Lower lobe of right lung (tissue), 2 donors: ENCODE results near the gene TMEM150C. TPM values are rescaled to one million over a fixed set of nuclear protein-coding genes. Genes with fewer than 3 reads are reported as not detected.
"Not testable (repeated sequence)": the region's sequence is repeated elsewhere in the genome, so short reads cannot be mapped to it uniquely, and the experiment has no call there.

Experiments
- ATAC-seq, 2 donors: fragments of 200-7000 bp; cut with Tn5 transposase; one replicate each; pipeline ENCODE4 v1.9.1; 2020 to 2022; ENCODE audit warnings: mild to moderate bottlenecking in 2 of 2, moderate library complexity in 2 of 2
- DNase-seq: peaks from one replicate; pipeline ENCODE4 v3.0.0-alpha.2; 2020
- H3K27ac ChIP-seq: fragments of 200-600 bp; one replicate; pipeline ENCODE4 v1.8.0; 2022
- H3K27me3 ChIP-seq: fragments of 200-600 bp; one replicate; pipeline ENCODE4 v1.8.0; 2022; ENCODE audit warnings: low read depth
- H3K36me3 ChIP-seq: fragments of 200-600 bp; one replicate; pipeline ENCODE4 v1.8.0; 2022; ENCODE audit warnings: mild to moderate bottlenecking
- H3K4me1 ChIP-seq: fragments of 200-600 bp; one replicate; pipeline ENCODE4 v1.8.0; 2022
- H3K4me3 ChIP-seq: fragments of 200-600 bp; one replicate; pipeline ENCODE4 v1.8.0; 2022; ENCODE audit warnings: mild to moderate bottlenecking
- H3K9me3 ChIP-seq: fragments of 200-600 bp; one replicate; pipeline ENCODE4 v1.8.0; 2022
- CTCF ChIP-seq: fragments of 200-600 bp; IDR thresholded peaks from one replicate; pipeline ENCODE4 v1.8.0; 2022; ENCODE audit warnings: antibody characterized with exemption, mild to moderate bottlenecking
- intact Hi-C: fragments of 100-400 bp; cut with DNase I; formaldehyde crosslinking; loops from one replicate; pipeline ENCODE4 v1.11.0; 2022
- total RNA-seq: library from RNA; stranded (reverse); fragmentation: NEBNext Ultra II Directional; extraction: Animal tissue kit (Norgen Biotek cat#: 25700); gene quantifications from one replicate; pipeline ENCODE4 v1.2.1, GENCODE V29; 2021
- donor health status: DM: no; HTN: yes; CAD: no; lungs with severe emphysema.

The TMEM150C gene
- total RNA-seq, 1 donor from 2014 or later: 6.9 TPM

- Histone ChIP-seq H3K4me3 (no peak overlapping the region), H3K27me3 (no peaks in the 10 kb centered on the region), H3K27ac (no peak overlapping the region), H3K4me1 (peaks cover 4% of the 10 kb centered on the region), H3K36me3 (no peaks in the 10 kb centered on the region), H3K9me3 (no peaks in the 10 kb centered on the region)
- ATAC-seq (no peak), DNase-seq (no peak)
- no peak for TF ChIP-seq CTCF
- intact Hi-C loops: no loop called here
Measured at GRCh38 chr4:82559735-82560120, 2.1 kb downstream of the TMEM150C start.

GRCh38 chr4:82559090-82559734, 2.6 kb downstream of the TMEM150C start:
- H3K4me3 ChIP-seq, ATAC-seq, H3K27me3 ChIP-seq, DNase-seq, H3K4me1 ChIP-seq, H3K9me3 ChIP-seq, H3K36me3 ChIP-seq, intact Hi-C loops, H3K27ac ChIP-seq: not testable (repeated sequence)

GRCh38 chr4:82555276-82555675, 6.5 kb downstream of the TMEM150C start:
- H3K27ac ChIP-seq: no peak overlapping the region
- ATAC-seq (no peak), DNase-seq (no peak)
- no peak for TF ChIP-seq CTCF
- H3K4me3 ChIP-seq: no peak overlapping the region
- intact Hi-C loops: no loop called here
- H3K9me3 ChIP-seq: no peaks in the 10 kb centered on the region
- no peaks in the 10 kb centered on the region for H3K27me3 ChIP-seq
- H3K4me1 ChIP-seq: no peaks in the 10 kb centered on the region
- H3K36me3 ChIP-seq: no peaks in the 10 kb centered on the region

- DNase-seq: no peak
- Histone ChIP-seq H3K27ac (no peak overlapping the region), H3K9me3 (no peaks in the 10 kb centered on the region), H3K4me3 (no peak overlapping the region), H3K36me3 (no peaks in the 10 kb centered on the region), H3K4me1 (no peaks in the 10 kb centered on the region), H3K27me3 (no peaks in the 10 kb centered on the region)
- intact Hi-C loops: no loop called here
- TF ChIP-seq CTCF: no peak
- no peak for ATAC-seq
Measured at GRCh38 chr4:82553020-82553419, 8.8 kb downstream of the TMEM150C start.

GRCh38 chr4:82551734-82552133, 10.1 kb downstream of the TMEM150C start:
- DNase-seq: no peak
- Histone ChIP-seq H3K36me3 (no peaks in the 10 kb centered on the region), H3K27me3 (no peaks in the 10 kb centered on the region), H3K4me3 (no peak overlapping the region), H3K9me3 (no peaks in the 10 kb centered on the region), H3K4me1 (no peaks in the 10 kb centered on the region), H3K27ac (no peak overlapping the region)
- no peak for TF ChIP-seq CTCF
- ATAC-seq: no peak
- intact Hi-C loops: no loop called here

- ATAC-seq, DNase-seq, H3K36me3 ChIP-seq, intact Hi-C loops, H3K4me3 ChIP-seq, H3K27me3 ChIP-seq, H3K27ac ChIP-seq, H3K4me1 ChIP-seq, H3K9me3 ChIP-seq: not testable (repeated sequence)
Measured at GRCh38 chr4:82547850-82548249, 13.9 kb downstream of the TMEM150C start.
